Activated CD4-positive, alpha-beta T cell treated with anti-CD3 and anti-CD28 coated beads, Interleukin-2, amount 10 ng/mL, durations not matched to agents 24 days and 14 days (primary cell): Measurements from ENCODE around the gene TMEFF1. TPM values are rescaled to one million over a fixed set of nuclear protein-coding genes. Genes with fewer than 3 reads are reported as not detected.

Source experiments
- DNase-seq: peaks from one replicate; pipeline ENCODE4 v3.0.0; 2022
- H3K27ac Mint-ChIP-seq: one replicate; pipeline ENCODE4 v1.8.0; 2022; ENCODE audit warnings: mild to moderate bottlenecking, mixed read lengths
- H3K27me3 Mint-ChIP-seq: one replicate; pipeline ENCODE4 v1.8.0; 2022; ENCODE audit warnings: mixed read lengths
- H3K36me3 Mint-ChIP-seq: one replicate; pipeline ENCODE4 v1.8.0; 2022; ENCODE audit warnings: low read depth, mild to moderate bottlenecking, mixed read lengths
- H3K4me1 Mint-ChIP-seq: one replicate; pipeline ENCODE4 v1.8.0; 2021; ENCODE audit warnings: mixed read lengths
- H3K4me3 Mint-ChIP-seq: one replicate; pipeline ENCODE4 v1.8.0; 2022; ENCODE audit warnings: mild to moderate bottlenecking, moderate library complexity, mixed read lengths
- H3K9me3 Mint-ChIP-seq: one replicate; pipeline ENCODE4 v1.8.0; 2021; ENCODE audit warnings: mixed read lengths
- intact Hi-C: fragments of 100-400 bp; cut with micrococcal nuclease; formaldehyde crosslinking; loops from one replicate; pipeline ENCODE4 v1.15.1; 2023
- total RNA-seq: library from RNA; stranded (reverse); gene quantifications from 2 replicates; pipeline ENCODE4 v1.2.3, GENCODE V29; 2022

Gene TMEFF1
- total RNA-seq, 1 donor from 2014 or later, result 0.16 TPM

DNA sequence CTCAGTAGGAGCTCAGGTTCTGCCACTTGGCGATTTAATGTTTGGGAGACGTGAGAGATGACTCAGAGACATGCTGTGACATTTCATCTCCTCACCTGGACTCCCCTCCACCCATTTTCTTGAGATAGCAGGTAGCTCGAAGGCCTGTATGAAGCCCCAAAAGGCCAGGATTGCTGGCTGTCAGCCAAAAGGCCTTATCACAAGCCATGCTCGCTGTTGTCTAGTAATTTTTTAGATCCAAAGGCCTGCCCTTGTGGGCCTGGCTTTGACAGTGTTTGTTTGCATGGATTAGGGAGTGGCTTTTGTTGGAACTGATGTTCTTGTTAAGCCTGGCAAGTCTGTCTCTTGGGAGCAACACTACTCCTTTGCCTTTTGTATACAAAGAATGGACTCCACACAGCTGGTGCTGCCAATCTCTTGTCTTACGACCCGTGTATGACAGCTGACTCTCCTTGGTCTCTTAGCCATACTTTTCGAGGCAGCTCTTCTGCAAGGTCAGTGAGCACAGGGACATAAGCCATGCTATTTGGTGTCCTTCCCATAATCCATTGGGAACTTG is 127.7 kb downstream of the TMEFF1 start:
- H3K27ac Mint-ChIP-seq, result no peak overlapping the region
- no peak overlapping the region for H3K4me3 Mint-ChIP-seq
- peaks cover 20% of the 10 kb centered on the region for H3K27me3 Mint-ChIP-seq
- intact Hi-C loops, result loop anchor here (10.0 kb wide), 1 partner anchor 634 kb away; no protein-coding TSS in a partner anchor
- no peak for DNase-seq
- no peaks in the 10 kb centered on the region for H3K36me3 Mint-ChIP-seq
- H3K9me3 Mint-ChIP-seq, result no peaks in the 10 kb centered on the region
- peaks cover 9% of the 10 kb centered on the region for H3K4me1 Mint-ChIP-seq

DNA sequence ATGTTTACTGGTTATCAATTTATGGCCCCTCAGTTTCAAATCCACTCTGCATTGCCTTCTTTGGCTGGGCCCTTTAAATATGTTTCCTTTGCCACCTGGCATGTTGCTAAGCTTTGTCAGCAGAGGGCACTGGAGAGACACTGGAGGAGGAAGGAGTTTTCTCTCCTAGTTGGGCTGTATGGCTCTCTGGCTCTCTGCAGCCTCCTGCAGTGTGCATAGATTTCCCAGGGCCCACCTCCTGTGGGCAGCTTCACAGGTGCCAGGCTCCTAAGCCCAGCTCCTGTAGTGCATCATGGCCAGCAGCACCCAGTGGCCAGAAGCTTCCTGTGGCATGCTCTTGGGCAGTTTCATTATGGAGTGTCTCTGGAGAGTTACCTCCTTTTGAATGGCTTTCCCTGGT is 128.3 kb downstream of the TMEFF1 start:
- Mint-ChIP-seq H3K36me3 (no peaks in the 10 kb centered on the region), H3K4me1 (peaks cover 9% of the 10 kb centered on the region), H3K27ac (no peak overlapping the region), H3K4me3 (peak overlapping the region; percentile 25), H3K27me3 (peaks cover 16% of the 10 kb centered on the region), H3K9me3 (no peaks in the 10 kb centered on the region)
- intact Hi-C loops, result loop anchor here (10.0 kb wide), 1 partner anchor 634 kb away; no protein-coding TSS in a partner anchor
- peak; percentile 86 for DNase-seq

DNA sequence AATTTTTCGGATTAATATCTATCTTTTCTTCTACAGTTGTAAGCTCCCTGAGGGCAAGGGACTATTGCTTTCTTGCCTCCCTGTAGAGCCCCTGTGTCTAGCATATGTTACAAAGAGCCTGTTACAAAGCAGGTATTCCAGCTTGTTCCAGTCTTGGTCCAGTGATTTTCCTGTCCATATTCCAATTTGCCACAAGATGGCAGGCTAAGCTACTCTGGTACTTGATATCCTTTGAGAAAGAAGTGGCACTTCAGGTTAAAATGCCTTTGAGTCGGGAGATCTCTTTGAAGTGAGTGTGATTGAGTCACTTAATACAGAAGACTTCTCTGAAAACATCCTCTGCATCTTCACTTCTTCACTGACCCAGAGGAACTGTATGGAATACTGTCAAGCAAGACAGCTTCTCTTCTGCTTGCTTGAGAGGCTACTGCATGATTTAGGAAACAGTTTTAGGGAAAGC is 129.4 kb downstream of the TMEFF1 start:
- Mint-ChIP-seq H3K36me3 (no peaks in the 10 kb centered on the region), H3K4me1 (peaks cover 9% of the 10 kb centered on the region), H3K4me3 (no peak overlapping the region), H3K27ac (no peak overlapping the region), H3K27me3 (peaks cover 12% of the 10 kb centered on the region), H3K9me3 (no peaks in the 10 kb centered on the region)
- DNase-seq, result no peak
- intact Hi-C loops, result loop anchor here (10.0 kb wide), 1 partner anchor 632 kb away; no protein-coding TSS in a partner anchor

DNA sequence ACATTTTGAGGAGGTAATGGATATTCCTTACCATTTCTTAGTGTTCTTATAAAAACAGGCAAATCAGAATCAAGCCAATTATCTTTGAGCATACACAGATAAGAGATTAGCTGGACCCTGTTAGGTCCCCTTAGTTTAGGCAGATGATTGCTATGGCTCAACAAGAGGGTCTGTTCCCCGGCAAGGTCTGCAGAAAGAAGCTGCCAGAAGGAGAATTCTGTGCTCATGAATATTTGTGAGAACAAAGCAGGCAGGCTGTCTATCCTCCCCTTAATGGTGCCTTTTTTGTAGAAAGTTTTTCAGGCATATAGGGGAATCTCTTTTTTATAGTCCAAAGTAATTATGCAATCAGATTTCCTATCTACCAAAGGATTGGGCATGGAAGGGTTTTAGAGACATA is 132.5 kb downstream of the TMEFF1 start:
- H3K27ac Mint-ChIP-seq, result no peak overlapping the region
- no peak for DNase-seq
- peaks cover 3% of the 10 kb centered on the region for H3K27me3 Mint-ChIP-seq
- intact Hi-C loops, result loop anchor here (10.0 kb wide), 1 partner anchor 629 kb away; no protein-coding TSS in a partner anchor
- H3K9me3 Mint-ChIP-seq, result no peaks in the 10 kb centered on the region
- H3K4me3 Mint-ChIP-seq, result no peak overlapping the region
- H3K36me3 Mint-ChIP-seq, result no peaks in the 10 kb centered on the region
- no peaks in the 10 kb centered on the region for H3K4me1 Mint-ChIP-seq

DNA sequence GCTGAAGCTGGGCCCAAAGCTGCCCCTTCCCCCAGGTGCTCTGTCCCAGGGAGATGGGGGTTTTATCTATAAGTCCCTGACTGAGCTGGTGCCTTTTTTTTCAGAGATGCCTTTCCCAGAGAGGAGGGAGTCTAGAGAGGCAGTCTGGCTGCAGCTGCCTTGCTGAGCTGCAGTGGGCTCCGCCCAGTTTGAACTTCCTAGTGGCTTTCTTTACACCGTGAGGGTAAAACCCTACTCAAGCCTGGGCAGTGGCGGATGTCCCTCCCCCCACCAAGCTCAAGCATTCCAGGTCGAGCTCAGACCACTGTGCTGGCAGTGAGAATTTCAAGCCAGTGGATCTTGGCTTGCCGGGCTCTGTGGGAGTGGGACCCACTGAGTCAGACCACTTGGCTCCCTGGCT is 146.2 kb downstream of the TMEFF1 start:
- Mint-ChIP-seq H3K36me3 (no peaks in the 10 kb centered on the region), H3K4me1 (no peaks in the 10 kb centered on the region), H3K27ac (no peak overlapping the region), H3K4me3 (no peak overlapping the region), H3K9me3 (peaks cover 10% of the 10 kb centered on the region), H3K27me3 (no peaks in the 10 kb centered on the region)
- DNase-seq, result no peak
- intact Hi-C loops, result no loop called here

DNA sequence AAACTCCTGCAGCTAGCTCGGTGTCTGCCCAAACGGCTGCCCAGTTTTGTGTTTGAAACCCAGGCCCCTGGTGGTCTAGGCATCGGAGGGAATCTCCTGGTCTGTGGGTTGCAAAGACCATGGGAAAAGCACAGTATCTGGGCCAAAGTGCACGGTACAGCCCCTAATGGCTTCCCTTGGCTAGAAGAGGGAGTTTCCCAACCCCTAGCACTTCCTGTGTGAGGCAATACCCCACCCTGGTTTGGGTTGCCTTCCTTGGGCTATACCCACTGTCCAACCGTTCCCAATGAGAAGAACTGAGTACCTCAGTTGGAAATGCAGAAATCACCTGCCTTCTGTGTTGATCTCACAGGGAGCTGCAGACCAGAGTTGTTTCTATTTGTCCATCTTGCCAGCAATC is 146.7 kb downstream of the TMEFF1 start:
- Mint-ChIP-seq H3K27me3 (no peaks in the 10 kb centered on the region), H3K4me3 (no peak overlapping the region), H3K4me1 (no peaks in the 10 kb centered on the region), H3K9me3 (peaks cover 10% of the 10 kb centered on the region), H3K36me3 (no peaks in the 10 kb centered on the region), H3K27ac (no peak overlapping the region)
- intact Hi-C loops, result no loop called here
- DNase-seq, result no peak

DNA sequence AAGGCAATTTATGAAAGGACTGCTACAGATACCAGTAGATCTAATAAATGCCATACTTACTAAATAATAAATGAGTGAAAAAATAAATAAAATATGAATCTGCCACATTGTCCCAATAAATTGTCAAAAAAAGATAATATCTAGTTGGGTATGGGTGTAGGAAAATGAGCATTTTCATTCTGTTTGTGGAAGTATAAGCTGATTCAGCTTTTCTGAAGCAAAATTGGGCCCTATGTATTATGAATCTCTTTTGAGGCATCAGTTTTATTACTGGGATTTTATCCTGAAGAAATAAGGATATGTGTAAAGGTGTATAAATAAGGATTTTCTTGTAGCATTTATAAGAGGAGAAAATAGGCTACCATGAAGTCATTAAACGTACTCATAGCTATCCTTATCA is 151.0 kb downstream of the TMEFF1 start:
- Mint-ChIP-seq H3K4me3 (no peak overlapping the region), H3K4me1 (no peaks in the 10 kb centered on the region), H3K27ac (no peak overlapping the region), H3K36me3 (no peaks in the 10 kb centered on the region), H3K9me3 (no peaks in the 10 kb centered on the region), H3K27me3 (no peaks in the 10 kb centered on the region)
- no peak for DNase-seq
- intact Hi-C loops, result no loop called here

DNA sequence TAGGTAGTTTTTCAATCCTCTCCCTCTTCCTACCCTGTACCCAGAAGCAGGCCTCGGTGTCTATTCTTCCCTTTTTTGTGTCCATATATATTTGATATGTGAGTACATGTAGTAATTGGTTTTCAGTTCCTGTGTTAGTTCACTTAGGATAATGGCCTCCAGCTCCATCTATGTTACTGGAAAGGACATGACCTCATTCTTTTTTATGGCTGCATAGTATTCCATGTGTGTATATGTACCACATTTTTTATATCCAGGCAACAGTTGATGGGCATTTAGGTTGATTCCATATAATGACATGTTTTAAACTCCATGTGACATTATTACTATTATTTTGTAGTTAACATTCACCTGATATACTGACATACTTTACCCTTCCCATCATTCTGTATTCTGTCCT is 154.0 kb downstream of the TMEFF1 start:
- no peaks in the 10 kb centered on the region for H3K9me3 Mint-ChIP-seq
- no peak overlapping the region for H3K4me3 Mint-ChIP-seq
- no peaks in the 10 kb centered on the region for H3K4me1 Mint-ChIP-seq
- DNase-seq, result no peak
- no peaks in the 10 kb centered on the region for H3K36me3 Mint-ChIP-seq
- intact Hi-C loops, result no loop called here
- no peak overlapping the region for H3K27ac Mint-ChIP-seq
- H3K27me3 Mint-ChIP-seq, result no peaks in the 10 kb centered on the region

Other genes starting within 250 kb of the TMEFF1 start
- 31.3 and 32.8 TPM in 2 replicates for gene TEX10, start 120.2 kb upstream of the TMEFF1 start, total RNA-seq
- gene MSANTD3, start 46.0 kb upstream of the TMEFF1 start, total RNA-seq, result 10.0 and 13.9 TPM in 2 replicates
- 0.19 and 0.21 TPM in 2 replicates for gene CAVIN4, start 104.9 kb downstream of the TMEFF1 start, total RNA-seq